ENCODE results near the gene FAHD1.

The FAHD1 gene

GRCh38 chr16:1800701-1801100, 26.3 kb upstream of the FAHD1 start:
- Histone ChIP-seq H3K9me3 (ENCODE audit: control insufficient read depth, low read length) (no peaks in the 10 kb centered on the region), H3K9ac (no peak overlapping the region), H3K27me3 (ENCODE audit: control insufficient read depth, insufficient read depth, low read length) (no peaks in the 10 kb centered on the region), H3K36me3 (ENCODE audit: control insufficient read depth, insufficient read depth, low read length) (no peaks in the 10 kb centered on the region), H3K79me2 (no peaks in the 10 kb centered on the region), H3K27ac (no peak overlapping the region), H2AFZ (no peak overlapping the region), H3K4me3 (ENCODE audit: low read depth, low read length) (no peak overlapping the region), H3K4me2 (ENCODE audit: low read length) (no peak overlapping the region), H3K4me1 (no peaks in the 10 kb centered on the region)
- TF ChIP-seq, protein P1, sequence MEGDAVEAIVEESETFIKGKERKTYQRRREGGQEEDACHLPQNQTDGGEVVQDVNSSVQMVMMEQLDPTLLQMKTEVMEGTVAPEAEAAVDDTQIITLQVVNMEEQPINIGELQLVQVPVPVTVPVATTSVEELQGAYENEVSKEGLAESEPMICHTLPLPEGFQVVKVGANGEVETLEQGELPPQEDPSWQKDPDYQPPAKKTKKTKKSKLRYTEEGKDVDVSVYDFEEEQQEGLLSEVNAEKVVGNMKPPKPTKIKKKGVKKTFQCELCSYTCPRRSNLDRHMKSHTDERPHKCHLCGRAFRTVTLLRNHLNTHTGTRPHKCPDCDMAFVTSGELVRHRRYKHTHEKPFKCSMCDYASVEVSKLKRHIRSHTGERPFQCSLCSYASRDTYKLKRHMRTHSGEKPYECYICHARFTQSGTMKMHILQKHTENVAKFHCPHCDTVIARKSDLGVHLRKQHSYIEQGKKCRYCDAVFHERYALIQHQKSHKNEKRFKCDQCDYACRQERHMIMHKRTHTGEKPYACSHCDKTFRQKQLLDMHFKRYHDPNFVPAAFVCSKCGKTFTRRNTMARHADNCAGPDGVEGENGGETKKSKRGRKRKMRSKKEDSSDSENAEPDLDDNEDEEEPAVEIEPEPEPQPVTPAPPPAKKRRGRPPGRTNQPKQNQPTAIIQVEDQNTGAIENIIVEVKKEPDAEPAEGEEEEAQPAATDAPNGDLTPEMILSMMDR (IDR thresholded peaks at IDR 0.05), result no peak

- H3K4me2 ChIP-seq (ENCODE audit: low read length), result no peak overlapping the region
- no peak overlapping the region for H2AFZ ChIP-seq
- no peaks in the 10 kb centered on the region for H3K9me3 ChIP-seq (ENCODE audit: control insufficient read depth, low read length)
- TF ChIP-seq, protein P1 (IDR thresholded peaks at IDR 0.05), result no peak
- no peaks in the 10 kb centered on the region for H3K27me3 ChIP-seq (ENCODE audit: control insufficient read depth, insufficient read depth, low read length)
- H3K27ac ChIP-seq, result no peak overlapping the region
- no peak overlapping the region for H3K9ac ChIP-seq
- no peaks in the 10 kb centered on the region for H3K4me1 ChIP-seq
- peaks cover 16% of the 10 kb centered on the region for H3K79me2 ChIP-seq
- H3K4me3 ChIP-seq (ENCODE audit: low read depth, low read length), result no peak overlapping the region
- H3K36me3 ChIP-seq (ENCODE audit: control insufficient read depth, insufficient read depth, low read length), result no peaks in the 10 kb centered on the region
Measured at GRCh38 chr16:1807626-1808025, 19.4 kb upstream of the FAHD1 start.

DNA sequence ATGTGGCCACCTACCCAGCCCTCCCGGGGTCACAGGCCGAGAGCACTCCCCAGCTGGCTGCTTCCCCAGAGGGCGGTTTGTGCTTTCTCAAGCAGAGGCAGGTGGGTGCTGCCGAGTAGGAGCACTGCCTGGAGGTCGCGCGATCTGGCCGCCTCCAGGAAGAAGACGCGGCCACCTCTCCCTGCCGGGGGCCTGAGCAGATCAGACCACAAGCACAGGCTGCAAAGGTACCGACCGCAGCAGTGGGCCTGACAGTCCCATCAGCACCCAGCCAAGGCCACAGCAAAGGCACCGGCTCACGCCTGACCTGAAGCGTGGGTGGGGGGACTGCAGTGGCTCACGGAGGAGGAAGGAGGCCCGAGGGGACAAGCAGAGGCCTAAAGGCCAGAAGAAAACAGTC, 18.3 kb upstream of the FAHD1 start:
- Histone ChIP-seq H3K27me3 (ENCODE audit: control insufficient read depth, insufficient read depth, low read length) (no peaks in the 10 kb centered on the region), H3K4me2 (ENCODE audit: low read length) (no peak overlapping the region), H3K9ac (no peak overlapping the region), H3K27ac (no peak overlapping the region), H3K36me3 (ENCODE audit: control insufficient read depth, insufficient read depth, low read length) (no peaks in the 10 kb centered on the region), H2AFZ (no peak overlapping the region), H3K79me2 (peaks cover 16% of the 10 kb centered on the region), H3K4me3 (ENCODE audit: low read depth, low read length) (no peak overlapping the region), H3K4me1 (no peaks in the 10 kb centered on the region), H3K9me3 (ENCODE audit: control insufficient read depth, low read length) (no peaks in the 10 kb centered on the region)
- TF ChIP-seq, protein P1 (IDR thresholded peaks at IDR 0.05), result no peak

GRCh38 chr16:1809281-1809801, 17.7 kb upstream of the FAHD1 start:
- TF ChIP-seq, protein P1 (IDR thresholded peaks at IDR 0.05), result no peak
- Histone ChIP-seq H3K79me2 (peaks cover 16% of the 10 kb centered on the region), H3K36me3 (ENCODE audit: control insufficient read depth, insufficient read depth, low read length) (no peaks in the 10 kb centered on the region), H3K27ac (no peak overlapping the region), H3K4me1 (no peaks in the 10 kb centered on the region), H3K27me3 (ENCODE audit: control insufficient read depth, insufficient read depth, low read length) (no peaks in the 10 kb centered on the region), H3K4me2 (ENCODE audit: low read length) (no peak overlapping the region), H2AFZ (no peak overlapping the region), H3K4me3 (ENCODE audit: low read depth, low read length) (no peak overlapping the region), H3K9me3 (ENCODE audit: control insufficient read depth, low read length) (no peaks in the 10 kb centered on the region), H3K9ac (no peak overlapping the region)

- peaks cover 16% of the 10 kb centered on the region for H3K79me2 ChIP-seq
- no peaks in the 10 kb centered on the region for H3K36me3 ChIP-seq (ENCODE audit: control insufficient read depth, insufficient read depth, low read length)
- TF ChIP-seq, protein P1 (IDR thresholded peaks at IDR 0.05), result no peak
- no peak overlapping the region for H3K4me2 ChIP-seq (ENCODE audit: low read length)
- no peaks in the 10 kb centered on the region for H3K4me1 ChIP-seq
- H3K4me3 ChIP-seq (ENCODE audit: low read depth, low read length), result no peak overlapping the region
- H3K9me3 ChIP-seq (ENCODE audit: control insufficient read depth, low read length), result no peaks in the 10 kb centered on the region
- H2AFZ ChIP-seq, result no peak overlapping the region
- H3K27ac ChIP-seq, result no peak overlapping the region
- no peak overlapping the region for H3K9ac ChIP-seq
- no peaks in the 10 kb centered on the region for H3K27me3 ChIP-seq (ENCODE audit: control insufficient read depth, insufficient read depth, low read length)
Measured at GRCh38 chr16:1810106-1810505, 16.9 kb upstream of the FAHD1 start.

Measured in parathyroid adenoma (tissue), 2 donors.